GM12878 (cell line): ENCODE measurements around the gene TKTL1.

Experiments used
- CREB1 ChIP-seq: IDR thresholded peaks from 2 replicates; pipeline ENCODE4 v1.6.1; 2012; ENCODE audit warnings: low read depth, mild to moderate bottlenecking, inconsistent platforms
- EGR1 ChIP-seq, 2 experiments: IDR thresholded peaks; 1 replicate in 1 of 2; 2 replicates in 1 of 2; pipeline ENCODE4 v1.6.1; 2011 to 2012; ENCODE audit warnings: low read depth in 2 of 2, low read length in 2 of 2, borderline replicate concordance in 1 of 2, mild to moderate bottlenecking in 1 of 2, moderate library complexity in 1 of 2
- KAT2A ChIP-seq: conservative IDR thresholded peaks from 2 replicates; pipeline ENCODE4 v1.6.1; 2011; ENCODE audit warnings: low read depth, low read length; ENCODE audit not compliant: control insufficient read depth
- MXI1 ChIP-seq: fragments of 150-350 bp; IDR thresholded peaks from 2 replicates; pipeline ENCODE4 v1.6.1; 2011; ENCODE audit warnings: low read depth, mild to moderate bottlenecking, inconsistent platforms, low read length, improper control_type of control experiment
- PAX5 ChIP-seq: IDR thresholded peaks from 2 replicates; pipeline ENCODE4 v1.6.1; 2011; ENCODE audit warnings: low read depth, low read length, borderline replicate concordance
- POLR2A ChIP-seq: IDR thresholded peaks from 2 replicates; pipeline ENCODE4 v1.6.1; 2011; ENCODE audit warnings: low read depth, mild to moderate bottlenecking, low read length
- TF ChIP-seq, protein P1 (sequence below), 3 experiments: IDR thresholded peaks in 2 of 3; conservative IDR thresholded peaks in 1 of 3; 2 replicates each; pipeline ENCODE4 v1.5.1; 2011; ENCODE audit warnings: low read depth in 3 of 3, low read length in 3 of 3, mild to moderate bottlenecking in 3 of 3, control low read depth in 2 of 3, moderate library complexity in 2 of 3, inconsistent platforms in 1 of 3, mixed read lengths in 1 of 3; ENCODE audit not compliant: control insufficient read depth in 2 of 3, insufficient read depth in 1 of 3; ENCODE audit errors: extremely low read depth in 1 of 3
- TF ChIP-seq, protein P2 (sequence below): fragments of 450-650 bp; IDR thresholded peaks from 2 replicates; pipeline ENCODE4 v1.6.1; 2017; ENCODE audit warnings: mild to moderate bottlenecking

DNA sequence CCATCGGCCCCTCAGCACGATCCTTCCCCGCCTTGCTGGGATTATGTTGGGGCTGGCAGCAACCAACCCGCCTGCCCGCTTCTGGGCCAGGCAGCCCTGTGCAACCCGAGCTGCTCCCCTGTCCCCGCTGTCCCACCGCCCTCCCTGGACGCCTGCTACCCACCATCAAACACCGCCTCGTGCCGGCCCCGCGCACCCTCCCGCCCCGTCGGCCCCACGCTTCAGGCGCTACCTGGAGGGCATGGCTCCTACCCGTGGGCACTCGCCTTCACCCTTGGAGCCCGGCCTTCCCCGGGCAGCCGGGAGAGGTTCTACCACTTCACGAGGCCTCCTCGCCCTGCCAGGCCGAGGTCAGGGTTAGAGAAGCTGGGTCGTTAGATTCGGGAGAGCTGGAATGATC lies 37.0 kb downstream of the TKTL1 start:
- TF ChIP-seq MXI1 (no peak), EGR1 (IDR thresholded peaks at IDR 0.05; ENCODE audit: borderline replicate concordance in 1 of 2, low read depth in 2 of 2, low read length in 2 of 2) (no peak), PAX5 (no peak), CREB1 (no peak), POLR2A (no peak), KAT2A (no peak)
- TF ChIP-seq, protein P1, sequence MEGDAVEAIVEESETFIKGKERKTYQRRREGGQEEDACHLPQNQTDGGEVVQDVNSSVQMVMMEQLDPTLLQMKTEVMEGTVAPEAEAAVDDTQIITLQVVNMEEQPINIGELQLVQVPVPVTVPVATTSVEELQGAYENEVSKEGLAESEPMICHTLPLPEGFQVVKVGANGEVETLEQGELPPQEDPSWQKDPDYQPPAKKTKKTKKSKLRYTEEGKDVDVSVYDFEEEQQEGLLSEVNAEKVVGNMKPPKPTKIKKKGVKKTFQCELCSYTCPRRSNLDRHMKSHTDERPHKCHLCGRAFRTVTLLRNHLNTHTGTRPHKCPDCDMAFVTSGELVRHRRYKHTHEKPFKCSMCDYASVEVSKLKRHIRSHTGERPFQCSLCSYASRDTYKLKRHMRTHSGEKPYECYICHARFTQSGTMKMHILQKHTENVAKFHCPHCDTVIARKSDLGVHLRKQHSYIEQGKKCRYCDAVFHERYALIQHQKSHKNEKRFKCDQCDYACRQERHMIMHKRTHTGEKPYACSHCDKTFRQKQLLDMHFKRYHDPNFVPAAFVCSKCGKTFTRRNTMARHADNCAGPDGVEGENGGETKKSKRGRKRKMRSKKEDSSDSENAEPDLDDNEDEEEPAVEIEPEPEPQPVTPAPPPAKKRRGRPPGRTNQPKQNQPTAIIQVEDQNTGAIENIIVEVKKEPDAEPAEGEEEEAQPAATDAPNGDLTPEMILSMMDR (IDR thresholded peaks at IDR 0.05 in 2 of 3, conservative IDR thresholded peaks at IDR 0.05 in 1 of 3; ENCODE audit: control insufficient read depth in 2 of 3, extremely low read depth in 1 of 3, insufficient read depth in 1 of 3, low read depth in 3 of 3, low read length in 3 of 3) = no peak
- TF ChIP-seq, protein P2, sequence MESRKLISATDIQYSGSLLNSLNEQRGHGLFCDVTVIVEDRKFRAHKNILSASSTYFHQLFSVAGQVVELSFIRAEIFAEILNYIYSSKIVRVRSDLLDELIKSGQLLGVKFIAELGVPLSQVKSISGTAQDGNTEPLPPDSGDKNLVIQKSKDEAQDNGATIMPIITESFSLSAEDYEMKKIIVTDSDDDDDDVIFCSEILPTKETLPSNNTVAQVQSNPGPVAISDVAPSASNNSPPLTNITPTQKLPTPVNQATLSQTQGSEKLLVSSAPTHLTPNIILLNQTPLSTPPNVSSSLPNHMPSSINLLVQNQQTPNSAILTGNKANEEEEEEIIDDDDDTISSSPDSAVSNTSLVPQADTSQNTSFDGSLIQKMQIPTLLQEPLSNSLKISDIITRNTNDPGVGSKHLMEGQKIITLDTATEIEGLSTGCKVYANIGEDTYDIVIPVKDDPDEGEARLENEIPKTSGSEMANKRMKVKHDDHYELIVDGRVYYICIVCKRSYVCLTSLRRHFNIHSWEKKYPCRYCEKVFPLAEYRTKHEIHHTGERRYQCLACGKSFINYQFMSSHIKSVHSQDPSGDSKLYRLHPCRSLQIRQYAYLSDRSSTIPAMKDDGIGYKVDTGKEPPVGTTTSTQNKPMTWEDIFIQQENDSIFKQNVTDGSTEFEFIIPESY = no peak
